ENCODE data around the gene GBGT1.
"Not testable (repeated sequence)": the region's sequence is repeated elsewhere in the genome, so short reads cannot be mapped to it uniquely, and the experiment has no call there.

GBGT1 gene

DNA sequence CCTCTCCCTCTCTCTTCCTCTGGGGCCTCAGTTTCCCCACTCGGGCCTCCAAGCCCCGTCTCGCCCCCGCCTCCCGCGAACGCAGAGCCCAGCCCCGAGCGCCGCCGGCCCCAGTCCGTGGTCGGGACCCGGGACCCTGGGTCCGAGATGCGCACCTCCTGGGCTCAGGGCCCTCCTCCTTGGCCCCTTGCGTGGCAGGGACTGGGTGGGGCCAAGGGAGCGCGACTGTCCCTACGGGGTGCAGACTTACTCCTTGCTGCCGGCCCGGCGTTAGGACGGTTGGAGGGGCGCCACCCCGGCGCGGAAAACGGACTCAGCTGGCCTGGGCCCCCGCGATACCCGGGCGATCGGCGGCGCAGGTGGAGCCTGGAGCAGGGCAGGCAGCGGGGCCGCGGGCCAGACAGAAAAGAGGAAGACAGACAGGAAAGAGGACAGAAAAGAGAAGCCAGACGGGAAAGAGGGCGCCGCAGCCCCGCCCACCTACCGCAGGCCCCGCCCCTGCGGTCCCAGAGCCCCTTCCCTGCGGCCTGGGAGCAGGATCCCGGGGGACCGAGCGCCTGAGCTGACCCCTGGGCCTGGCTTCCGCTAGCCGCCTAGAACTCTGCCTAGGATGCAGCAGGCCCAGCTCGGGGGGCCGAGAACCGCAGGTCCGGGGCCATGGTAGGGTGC lies at the start of gene GBGT1:
Gene GBGT1 (minus strand): TSS at position 411 of the 669 bp plus-strand sequence. CDS start 1,502 bp downstream, outside the sequence.
- no peak for DNase-seq (ENCODE audit: low spot score)

- no peak for DNase-seq (ENCODE audit: low spot score)
These were observed 46.9 kb upstream of the GBGT1 start for GRCh38 chr9:133210609-133211008.

GRCh38 chr9:133210202-133210532 lies 46.5 kb upstream of the GBGT1 start:
- no peak for DNase-seq (ENCODE audit: low spot score)

DNA sequence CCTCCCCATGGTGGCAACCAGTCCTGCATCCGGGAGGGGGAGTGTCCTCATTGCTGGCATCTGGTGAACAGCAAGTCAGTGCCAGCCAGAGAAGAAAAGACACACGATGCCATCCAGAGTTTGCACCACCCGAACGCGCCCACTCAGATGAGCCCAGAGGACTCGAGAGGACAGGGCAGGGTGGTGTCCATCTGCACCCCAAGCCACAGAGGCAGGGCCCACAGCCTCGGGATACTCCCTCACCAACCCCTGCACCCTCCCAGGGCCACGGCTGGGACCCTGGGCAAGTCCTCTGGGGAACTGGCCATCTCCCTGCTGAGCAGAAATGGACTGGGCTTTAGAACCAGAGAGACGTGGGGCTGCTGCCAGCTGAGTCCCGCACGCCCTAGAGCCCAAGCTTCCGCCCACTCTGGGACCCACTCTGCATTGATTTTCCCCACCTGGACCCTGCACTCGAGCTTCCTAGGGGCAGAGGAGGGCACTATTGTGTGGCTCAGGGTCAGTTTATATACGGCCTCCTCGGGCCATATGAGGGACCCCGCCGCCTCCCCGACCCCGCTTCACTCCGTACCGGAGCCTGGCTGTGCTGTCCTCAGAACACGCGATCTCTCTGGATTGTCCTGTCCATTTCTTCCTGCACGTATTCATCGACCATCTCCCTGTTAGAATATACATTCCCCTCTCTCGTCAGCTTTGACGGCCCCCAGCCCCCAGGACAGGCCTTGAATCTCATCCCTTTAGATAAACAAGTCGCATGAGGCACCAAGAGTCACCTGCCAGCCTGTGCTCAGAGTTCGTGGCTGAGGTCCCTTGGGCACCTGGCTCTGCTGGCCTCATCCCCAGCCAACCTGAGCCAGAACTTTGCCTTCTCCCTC lies 45.9 kb upstream of the GBGT1 start:
- DNase-seq (ENCODE audit: low spot score), result not testable (repeated sequence)

- not testable (repeated sequence) for DNase-seq (ENCODE audit: low spot score)
These were observed 45.2 kb upstream of the GBGT1 start, which contains the start of gene OBP2B for GRCh38 chr9:133208880-133209300. OBP2B (minus strand) TSS chr9:133209250; CDS start chr9:133209199, 51 bp downstream.

DNA sequence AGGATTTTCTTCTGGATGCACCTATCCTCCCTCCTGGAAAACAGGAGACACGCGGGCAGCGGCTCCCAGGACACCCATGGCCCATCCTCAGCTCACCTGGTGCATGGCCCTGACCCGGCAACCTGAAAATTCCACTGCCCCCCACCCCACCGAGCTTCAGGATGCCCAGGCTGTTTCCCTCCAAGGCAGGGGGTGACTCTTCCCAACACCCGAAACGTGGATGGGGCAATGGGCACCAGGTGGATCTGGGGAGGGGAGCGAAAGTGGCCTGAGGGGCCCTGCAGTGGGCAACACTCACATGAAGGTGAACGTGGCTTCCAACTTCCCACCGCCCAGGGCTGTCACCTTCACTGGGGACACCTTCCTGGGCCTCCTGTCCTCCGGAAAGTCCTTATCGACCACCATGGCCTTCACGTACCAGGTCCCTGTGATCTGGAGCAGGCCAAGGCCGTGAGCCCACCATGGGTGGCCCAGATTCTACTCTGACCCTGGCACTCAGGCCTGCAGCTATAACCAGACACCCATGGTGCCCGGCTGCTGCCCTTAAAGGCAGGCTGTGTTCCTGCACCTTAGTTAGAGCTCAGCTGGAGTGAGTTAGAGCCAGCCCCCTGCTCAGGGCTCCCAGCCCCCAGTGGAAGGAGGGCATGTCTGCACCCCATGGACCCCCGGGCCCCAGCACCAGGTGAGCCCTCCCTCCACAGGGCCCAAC lies 44.6 kb upstream of the GBGT1 start:
- DNase-seq (ENCODE audit: low spot score), result not testable (repeated sequence)

- DNase-seq (ENCODE audit: low spot score), result no peak
These were observed 43.9 kb upstream of the GBGT1 start for GRCh38 chr9:133207540-133208170.

DNA sequence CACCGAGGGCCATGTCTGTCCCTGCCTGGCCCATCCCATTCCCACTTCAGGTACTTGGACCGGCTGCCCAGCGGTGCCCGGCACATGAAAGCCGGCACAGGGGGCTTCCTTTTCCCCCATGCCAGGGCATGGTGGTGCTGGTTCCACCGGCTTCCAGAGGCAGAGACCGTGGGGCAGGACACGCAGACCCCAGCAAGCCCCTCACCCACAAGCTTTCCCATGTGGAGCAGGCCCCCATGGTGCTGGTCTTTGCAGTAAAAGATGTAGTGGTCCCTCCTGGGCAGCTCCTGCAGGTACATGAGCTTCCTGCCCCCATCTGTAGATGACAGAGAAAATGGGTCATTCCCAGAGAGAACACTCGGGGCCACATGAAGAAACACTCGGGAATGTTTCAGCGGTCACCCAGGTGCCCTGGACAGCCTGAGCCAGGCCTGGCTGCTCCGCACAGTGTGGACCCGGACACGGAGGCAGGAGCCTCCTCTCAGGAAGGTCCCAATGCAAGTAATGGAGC lies 43.4 kb upstream of the GBGT1 start:
- no peak for DNase-seq (ENCODE audit: low spot score)

DNA sequence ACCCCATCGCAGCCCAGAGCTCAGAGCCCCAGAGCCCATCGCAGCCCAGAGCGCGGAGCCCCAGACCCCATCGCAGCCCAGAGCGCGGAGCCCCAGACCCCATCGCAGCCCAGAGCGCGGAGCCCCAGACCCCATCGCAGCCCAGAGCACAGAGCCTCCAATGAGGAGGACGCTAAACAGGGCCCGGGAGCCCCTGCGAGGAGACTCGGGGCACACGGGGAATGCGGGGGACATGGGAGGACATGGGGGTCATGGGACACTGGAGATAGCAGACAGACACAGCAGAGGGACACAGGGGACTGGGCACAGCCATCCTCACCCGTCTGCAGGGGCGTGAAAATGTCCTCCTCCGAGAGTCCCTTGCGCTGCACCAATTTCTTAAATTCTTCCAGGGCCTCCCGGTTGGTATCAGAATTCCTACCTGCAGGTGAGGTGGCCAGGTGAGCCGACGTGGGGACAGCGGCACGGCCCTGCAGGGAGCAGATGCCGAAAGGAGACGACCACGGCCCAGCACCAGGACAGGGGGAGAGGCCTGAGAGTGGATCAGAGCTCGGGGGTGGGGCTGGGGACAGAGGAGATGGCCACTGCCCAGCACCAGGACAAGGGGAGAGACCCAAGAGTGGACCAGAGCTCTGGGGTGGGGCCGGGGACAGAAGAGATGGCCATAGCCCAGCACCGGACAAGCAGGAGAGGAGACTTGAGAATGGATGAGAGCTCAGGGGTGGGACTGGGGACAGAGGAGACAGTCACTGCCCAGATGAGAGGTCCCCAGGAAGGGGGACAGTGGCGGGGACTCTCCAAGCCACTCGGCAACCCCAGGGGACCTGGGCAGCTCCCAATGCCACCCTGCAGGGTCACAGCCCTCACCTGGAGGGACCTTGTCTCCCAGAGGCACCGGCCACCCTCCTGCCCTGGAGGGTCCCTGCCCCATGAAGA lies 42.5 kb upstream of the GBGT1 start:
- no peak for DNase-seq (ENCODE audit: low spot score)

- DNase-seq (ENCODE audit: low spot score), result not testable (repeated sequence)
These were observed 41.8 kb upstream of the GBGT1 start for GRCh38 chr9:133205481-133205887.

DNA sequence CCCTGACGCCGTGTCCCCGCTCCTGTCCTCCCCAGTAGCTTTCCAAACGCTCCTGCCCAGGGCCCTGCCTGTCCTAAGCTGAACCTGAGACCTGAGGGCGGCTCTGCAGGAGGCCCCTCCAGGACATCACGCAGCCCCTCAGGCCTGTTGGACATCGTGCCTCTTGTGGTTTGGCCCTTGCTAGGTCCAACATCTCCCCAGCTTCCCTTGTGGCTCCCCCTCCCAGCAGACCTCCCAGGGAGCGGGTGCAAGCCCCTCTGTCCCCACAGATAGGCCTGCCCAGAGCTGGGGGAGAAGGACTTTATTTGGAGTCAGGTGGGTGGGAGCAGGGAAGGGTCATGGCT lies 41.3 kb upstream of the GBGT1 start:
- no peak for DNase-seq (ENCODE audit: low spot score)

DNA sequence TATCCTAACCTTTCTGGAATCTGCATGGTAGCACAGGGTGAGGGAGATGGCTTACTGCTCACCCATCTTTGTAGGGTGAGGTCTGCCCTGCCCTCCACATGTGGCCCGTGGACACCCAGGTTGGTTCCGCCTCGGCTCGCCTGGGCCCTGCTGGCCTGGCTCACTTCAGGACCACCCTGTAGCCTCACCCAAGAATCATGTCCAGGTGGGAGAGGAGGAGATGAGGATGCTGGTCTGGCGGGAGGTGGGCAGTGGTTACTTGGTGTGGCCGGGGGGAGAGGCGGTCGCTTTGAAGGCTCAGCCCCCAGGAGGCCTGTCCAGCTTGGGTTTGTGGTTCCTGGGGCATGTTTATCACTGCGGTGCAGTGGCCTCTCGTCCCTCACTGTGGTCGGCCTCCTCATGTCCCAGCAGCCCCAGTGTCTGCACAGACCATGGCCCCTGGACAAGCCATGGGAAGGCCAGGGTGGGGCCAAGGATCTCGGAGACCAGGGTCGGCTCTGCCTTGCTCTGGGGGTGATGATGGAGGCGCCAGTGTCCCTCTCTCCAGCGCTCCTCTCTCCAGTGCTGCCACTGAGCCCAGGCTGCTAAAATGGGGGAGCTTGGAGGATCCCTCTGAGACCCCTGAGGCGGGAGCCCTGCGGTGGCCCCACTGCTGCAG lies 40.8 kb upstream of the GBGT1 start:
- DNase-seq (ENCODE audit: low spot score), result no peak

- no peak for DNase-seq (ENCODE audit: low spot score)
These were observed 39.9 kb upstream of the GBGT1 start for GRCh38 chr9:133203506-133204075.

GRCh38 chr9:133202688-133203453 lies 39.2 kb upstream of the GBGT1 start:
- no peak for DNase-seq (ENCODE audit: low spot score)

DNA sequence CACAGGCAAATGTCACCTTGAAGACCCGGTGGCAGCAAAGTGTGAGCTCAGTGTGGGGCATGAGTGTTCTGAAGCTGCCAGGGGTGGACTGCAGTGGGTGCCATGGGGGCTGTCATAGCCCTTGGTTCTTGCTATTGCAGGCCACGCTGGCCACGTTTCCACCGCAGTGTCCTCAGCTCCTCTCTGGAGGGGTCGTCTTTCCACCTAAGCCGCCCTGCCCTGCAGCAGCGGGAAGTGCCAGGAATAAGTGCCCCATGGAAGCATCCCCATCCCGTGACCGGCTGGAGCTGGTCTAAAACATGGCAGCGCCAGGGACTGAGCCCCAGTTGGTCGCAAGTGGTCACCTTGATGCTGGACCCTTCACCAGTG lies 38.4 kb upstream of the GBGT1 start:
- no peak for DNase-seq (ENCODE audit: low spot score)

DNA sequence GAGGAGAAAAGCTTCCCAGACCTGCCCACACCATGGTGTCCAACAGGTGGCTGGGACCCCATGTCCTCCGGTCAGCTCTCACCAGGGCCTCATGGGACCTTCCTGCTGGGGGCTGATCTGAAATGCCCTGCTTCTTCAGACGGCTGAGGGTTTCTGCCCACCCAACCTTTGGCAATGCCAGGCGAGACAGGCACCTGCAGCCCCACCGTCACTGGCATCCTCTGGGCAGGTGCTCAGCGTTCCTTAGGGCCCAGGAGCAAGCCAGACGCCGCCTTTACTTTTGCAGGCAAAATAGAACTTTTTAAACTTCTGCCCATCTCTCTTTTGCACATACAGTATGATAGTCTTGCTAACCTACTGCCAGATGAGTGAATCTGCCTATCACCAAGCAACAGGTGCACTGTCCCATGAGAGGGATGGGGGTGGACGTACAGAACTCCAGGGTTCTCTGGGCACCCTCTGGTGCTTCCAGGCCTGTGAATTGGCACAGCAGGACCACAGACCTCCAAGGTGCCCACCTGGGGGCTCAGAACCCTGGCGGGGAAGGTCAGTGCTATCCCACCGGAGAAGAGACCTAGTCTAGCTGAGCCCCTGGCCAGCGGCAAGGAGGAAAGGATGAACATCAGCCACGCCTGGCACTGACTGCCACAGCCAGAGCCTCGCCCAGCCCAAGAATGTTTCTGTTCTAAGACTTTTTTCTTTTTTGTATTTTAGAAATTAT lies 37.9 kb upstream of the GBGT1 start:
- DNase-seq (ENCODE audit: low spot score), result no peak

DNA sequence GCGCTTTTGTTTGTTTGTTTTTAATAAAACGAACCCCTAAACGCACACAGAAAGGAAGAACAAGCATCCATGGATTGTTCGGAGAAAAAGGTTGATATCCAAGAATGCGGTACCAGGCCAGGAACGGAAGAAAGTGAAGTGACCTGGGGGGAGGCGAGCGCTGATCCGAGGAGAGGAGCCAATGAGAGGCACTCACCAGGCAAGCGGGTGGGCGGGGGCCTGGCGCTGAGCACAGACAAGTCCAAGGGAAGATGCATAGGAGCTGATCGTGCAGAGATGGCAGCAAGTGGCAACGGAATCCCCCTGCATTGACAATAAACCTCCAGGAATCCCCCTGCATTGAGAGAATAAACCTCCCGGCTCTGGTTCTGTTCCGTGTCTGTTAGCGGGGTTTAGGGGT lies 36.9 kb upstream of the GBGT1 start:
- DNase-seq (ENCODE audit: low spot score), result no peak

DNA sequence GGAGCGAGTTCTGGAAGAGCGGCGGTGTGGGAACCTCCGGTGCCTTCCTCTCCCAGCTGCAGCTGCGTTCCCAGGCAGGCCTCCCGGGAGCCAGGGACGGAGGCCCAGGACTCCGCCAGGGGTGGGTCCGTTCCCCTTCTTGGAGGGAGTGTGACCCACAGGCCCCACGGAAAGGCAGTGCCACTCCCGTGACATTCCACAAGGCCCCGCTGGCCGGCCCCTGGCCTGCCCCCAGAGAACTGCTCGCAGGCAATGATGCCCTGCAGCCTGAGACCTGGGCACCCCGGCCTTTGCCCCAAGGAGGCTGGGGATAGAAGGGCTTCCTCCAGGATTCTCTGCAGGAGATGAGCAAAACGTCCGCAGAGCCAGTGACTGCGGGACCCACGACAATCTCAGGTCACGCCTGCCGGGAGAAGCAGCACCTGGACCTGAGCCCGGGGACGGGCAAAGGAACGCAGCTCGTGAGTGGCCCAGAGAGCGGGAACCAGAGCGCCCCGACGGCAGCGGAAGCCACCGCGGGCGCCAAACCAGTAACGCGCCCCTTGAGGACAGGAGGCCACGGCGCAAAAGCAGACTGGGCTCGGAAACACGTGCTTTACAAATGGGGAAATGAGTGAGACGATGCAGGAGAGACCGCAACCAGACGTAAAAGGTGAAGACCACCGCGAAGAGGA lies 36.1 kb upstream of the GBGT1 start:
- DNase-seq (ENCODE audit: low spot score), result no peak
